Right renal pelvis (tissue), 4 donors: Measurements from ENCODE around the gene FAS. TPM values are rescaled to one million over a fixed set of nuclear protein-coding genes. Genes with fewer than 3 reads are reported as not detected.

Experiments used
- DNase-seq, 4 donors: peaks; one replicate each; pipeline ENCODE4 v3.0.0-alpha.2; 2013; ENCODE audit warnings: low read depth in 4 of 4, low spot score in 3 of 4, missing footprints in 1 of 4
- polyA plus RNA-seq, 4 donors: library from polyadenylated mRNA; unstranded; fragments of 120-200 nt; gene quantifications; one replicate each; pipeline ENCODE4 v1.2.1, GENCODE V29; 2013; ENCODE audit not compliant: insufficient read length in 4 of 4

Gene FAS
- 10 to 100 TPM in 3 of 4 donors, 1 to 10 TPM in 1; 9.8 to 13.9 (median 11.8) TPM for polyA plus RNA-seq

- DNase-seq, result peak; percentile 35 to 56 (median 50)
These were observed at the start of gene FAS for GRCh38 chr10:88990384-88991160. FAS (plus strand) TSS chr10:88990798; CDS start chr10:88990877, 79 bp downstream.

DNA sequence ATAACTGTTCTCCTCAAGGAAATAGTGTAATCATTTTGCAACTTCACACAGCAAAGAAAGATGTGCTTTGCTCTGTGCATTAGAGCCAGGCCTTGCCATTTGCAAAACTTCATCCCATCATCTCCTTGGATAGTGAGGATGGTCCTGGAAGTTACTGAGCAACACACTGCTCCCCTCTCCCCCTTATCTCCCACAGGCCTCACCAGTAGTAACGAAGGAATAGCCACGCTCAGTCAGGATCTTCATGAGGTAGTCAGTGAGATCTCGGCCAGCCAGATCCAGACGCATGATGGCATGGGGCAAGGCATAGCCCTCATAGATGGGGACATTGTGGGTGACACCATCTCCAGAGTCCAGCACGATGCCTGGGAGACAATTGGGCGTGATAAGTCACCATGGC lies 49.6 kb upstream of the FAS start:
- DNase-seq, result no peak

DNA sequence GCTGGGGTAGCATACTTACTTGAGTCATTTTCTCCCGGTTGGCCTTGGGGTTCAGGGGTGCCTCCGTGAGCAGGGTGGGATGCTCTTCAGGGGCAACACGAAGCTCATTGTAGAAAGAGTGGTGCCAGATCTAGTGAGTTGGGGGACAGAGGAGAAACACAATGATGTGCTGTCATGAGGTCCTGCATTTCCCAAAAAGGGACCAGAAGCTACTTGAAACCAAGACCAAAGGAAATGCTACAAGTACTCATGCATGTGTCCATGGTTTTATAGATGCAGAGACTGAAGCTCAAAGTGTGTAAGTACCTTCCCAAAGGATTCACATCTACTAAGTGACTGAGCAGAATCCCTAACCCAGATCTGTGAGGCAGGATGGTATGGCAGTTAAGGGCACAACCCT lies 46.8 kb upstream of the FAS start:
- DNase-seq, result no peak

- no peak for DNase-seq
These were observed 45.8 kb upstream of the FAS start for GRCh38 chr10:88944813-88945212.

DNA sequence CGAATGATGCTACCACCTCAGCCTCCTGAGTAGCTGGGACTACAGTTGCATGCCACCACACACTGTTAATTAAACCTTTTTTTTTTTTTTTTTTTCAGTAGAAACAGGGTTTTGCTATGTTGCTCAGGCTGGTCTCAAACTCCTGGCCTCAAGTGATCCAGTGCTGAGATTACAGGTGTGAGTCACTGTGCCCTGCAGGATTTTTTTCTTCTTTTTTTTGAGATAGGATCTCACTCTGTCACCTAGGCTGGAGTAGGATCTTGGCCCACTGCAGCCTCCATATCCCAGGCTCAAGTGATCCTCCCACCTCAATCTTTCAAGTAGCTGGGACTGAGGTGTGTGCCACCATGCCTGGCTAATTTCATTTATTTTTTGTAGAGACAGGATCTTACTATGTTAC lies 44.4 kb upstream of the FAS start:
- no peak for DNase-seq

DNA sequence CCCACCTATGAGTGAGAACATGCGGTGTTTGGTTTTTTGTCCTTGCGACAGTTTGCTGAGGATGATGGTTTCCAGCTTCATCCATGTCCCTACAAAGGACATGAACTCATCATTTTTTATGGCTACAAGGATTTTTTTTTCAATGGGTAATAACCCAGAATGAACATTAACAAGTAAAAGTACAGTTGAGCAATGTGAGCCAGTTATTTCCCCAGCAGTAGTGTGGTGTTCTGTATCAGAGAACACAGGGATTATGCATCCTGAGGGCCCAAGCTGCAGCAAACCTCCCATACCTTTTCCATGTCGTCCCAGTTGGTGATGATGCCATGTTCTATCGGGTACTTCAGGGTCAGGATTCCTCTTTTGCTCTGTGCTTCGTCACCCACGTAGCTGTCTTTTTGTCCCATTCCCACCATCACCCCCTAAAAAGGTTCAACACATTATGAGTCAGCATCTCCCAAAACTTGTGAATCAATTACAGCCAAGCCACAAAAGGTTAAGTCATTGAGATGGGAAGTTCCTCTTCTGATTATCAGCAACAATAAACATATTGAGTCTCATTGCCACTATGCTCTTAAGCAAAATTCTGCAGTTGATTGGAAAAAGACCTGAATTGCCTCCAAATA lies 43.5 kb upstream of the FAS start:
- DNase-seq, result no peak

- DNase-seq, result no peak
These were observed 41.5 kb upstream of the FAS start for GRCh38 chr10:88949051-88949450.

DNA sequence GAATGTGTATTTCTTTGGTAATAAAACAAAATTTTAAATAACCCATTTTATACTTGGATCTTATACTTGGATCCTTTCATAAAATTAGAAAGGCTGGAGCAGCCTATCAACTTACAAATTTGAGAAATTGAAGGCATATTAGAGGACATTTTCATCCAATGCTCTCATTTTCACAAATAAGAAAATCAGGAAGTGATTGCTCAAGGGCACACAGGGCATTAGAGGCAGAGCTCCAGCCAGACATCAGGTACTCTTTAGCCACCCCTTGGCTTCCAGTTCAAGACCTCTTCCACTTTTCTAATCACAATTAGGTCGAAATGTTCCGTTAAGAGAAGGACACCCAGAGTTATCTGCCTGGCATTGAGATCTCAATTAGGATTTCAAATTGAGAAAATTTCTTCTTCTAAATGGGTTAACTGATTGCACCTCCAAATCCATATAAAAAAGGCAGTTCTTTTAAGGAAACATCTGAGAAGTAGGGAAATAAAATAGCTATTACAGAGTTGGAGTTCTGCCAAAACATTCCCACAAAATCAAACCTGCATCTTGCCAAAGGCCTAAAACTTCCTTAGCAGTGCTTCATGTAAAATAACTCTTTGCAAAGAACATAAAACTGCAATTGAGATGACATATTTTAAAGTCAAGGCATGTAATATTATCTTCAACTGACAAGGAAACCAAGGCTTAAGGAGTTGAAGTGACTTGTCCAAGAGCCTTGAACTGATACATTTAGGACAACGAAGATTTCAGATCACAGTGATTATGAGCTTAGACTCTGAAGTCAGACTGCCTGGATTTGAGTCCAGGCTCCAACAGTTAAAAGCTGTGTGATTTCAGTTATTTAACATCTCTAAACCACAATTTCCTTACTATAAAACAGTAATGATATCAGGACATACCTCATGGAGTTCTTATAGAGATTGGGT lies 40.4 kb upstream of the FAS start:
- no peak for DNase-seq

DNA sequence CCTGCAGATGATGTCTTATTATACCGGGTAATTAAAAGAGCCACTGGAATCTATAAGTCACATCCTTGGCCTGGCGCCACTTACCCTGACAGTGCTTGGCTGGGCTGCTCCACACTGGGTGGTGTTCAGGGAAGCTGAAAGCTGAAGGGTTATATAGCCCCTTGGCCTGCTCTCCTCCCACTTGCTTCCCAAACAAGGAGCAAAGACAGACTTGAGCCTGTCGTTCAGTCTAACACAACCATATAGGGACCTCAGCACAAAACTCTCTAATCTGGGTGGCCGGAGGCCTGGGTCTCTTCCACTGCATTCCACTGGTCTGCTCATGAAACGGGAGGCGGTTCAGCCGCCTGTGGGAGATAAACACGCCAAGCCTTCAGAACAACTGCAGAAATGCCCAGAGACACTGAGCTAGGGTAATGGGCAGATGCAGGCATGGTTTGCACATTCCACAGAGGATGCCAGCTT lies 37.9 kb upstream of the FAS start, which contains the start of gene ACTA2:
TSS of gene ACTA2 (minus strand) at position 127 of the 465 bp plus-strand sequence. CDS start 3,843 bp downstream, outside the sequence.
- DNase-seq, result peak in 1 of 4 donors; percentile 18

- no peak for DNase-seq
These were observed 36.9 kb upstream of the FAS start for GRCh38 chr10:88953662-88954061.

DNA sequence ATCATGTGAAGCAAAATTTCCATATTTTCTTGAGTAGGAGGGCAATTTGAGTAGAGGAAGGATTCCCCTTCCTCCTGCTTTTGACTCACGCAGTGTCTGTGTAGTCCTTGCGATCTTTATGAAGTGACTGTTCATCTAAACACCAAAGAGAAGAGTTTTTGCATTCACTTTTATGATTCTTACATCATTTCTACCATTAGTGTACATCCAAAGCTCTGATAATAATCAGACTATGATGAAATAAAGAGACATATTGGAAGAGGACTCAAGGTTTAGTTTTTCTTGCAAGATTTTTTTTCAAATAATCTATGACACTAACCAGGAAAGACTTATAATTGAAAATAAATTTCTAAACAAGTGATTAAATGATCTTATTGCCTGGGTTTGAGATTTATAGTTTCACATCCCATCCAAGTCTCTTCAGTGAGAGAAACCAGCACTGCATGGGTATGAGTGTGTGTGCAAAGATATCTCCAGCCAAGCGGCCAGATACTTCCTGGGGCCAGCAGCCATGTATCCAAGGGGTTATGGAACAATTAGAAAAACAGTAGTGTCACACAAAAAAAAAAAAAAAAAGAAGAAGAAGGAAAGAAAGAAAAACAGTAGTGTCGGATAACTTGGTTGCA lies 36.0 kb upstream of the FAS start:
- no peak for DNase-seq

DNA sequence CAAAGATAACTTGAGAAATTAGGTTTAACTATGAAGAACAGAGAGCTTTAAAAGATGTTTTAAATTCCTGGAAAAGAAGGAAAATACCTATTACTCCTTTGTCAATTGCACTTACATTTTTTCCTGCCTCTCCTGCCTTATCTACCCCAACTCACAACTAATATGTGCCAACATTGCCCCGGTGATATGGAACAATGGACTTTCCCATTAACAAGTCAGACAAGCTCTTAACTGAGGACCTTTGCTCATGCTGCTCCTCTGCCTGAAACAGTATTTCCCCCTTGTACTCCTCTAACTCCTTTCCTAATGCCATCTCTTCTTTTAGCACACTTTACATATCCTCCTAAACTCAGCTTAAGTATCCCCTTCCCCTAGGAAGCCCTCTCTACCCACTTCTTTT lies 33.2 kb upstream of the FAS start:
- no peak for DNase-seq

- no peak for DNase-seq
These were observed 31.9 kb upstream of the FAS start for GRCh38 chr10:88958721-88959120.

- no peak for DNase-seq
These were observed 29.8 kb upstream of the FAS start for GRCh38 chr10:88960802-88961201.

- DNase-seq, result no peak
These were observed 29.3 kb upstream of the FAS start for GRCh38 chr10:88961266-88961665.

- DNase-seq, result no peak
These were observed 28.3 kb upstream of the FAS start for GRCh38 chr10:88962336-88962735.

- no peak for DNase-seq
These were observed 27.3 kb upstream of the FAS start for GRCh38 chr10:88963318-88963717.

DNA sequence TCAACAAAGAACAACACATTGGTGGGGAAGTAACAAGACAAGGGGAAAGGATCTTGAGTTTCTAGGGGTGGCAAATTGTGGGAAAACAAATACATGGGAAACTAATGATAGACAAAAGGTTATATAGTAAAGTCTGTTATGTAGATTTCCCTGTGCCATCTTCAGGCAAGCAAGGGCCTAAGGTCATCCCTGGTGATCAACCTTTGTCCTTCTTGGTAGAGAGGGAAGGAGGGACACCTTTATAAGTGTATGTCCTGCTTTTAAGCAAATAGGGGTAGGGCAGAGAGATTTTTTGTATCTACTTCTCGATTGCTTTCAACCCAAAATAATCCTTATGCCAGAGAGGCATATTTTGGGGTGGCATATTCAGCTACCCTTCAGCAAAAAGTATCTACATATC lies 26.2 kb upstream of the FAS start:
- no peak for DNase-seq

- no peak for DNase-seq
These were observed 25.7 kb upstream of the FAS start for GRCh38 chr10:88964869-88965415.

GRCh38 chr10:88966797-88967196 lies 23.8 kb upstream of the FAS start:
- DNase-seq, result no peak
